Amygdala (tissue), 56 donors: ENCODE measurements around the gene ADAD2.
A peak's percentile ranks its signal among the peaks of the same experiment; 100 is the strongest.

Experiments
- DNase-seq, 56 donors: peaks; one replicate each; lab custom pipeline; 2025; lab: John Stamatoyannopoulos, UW

ADAD2 gene

DNA sequence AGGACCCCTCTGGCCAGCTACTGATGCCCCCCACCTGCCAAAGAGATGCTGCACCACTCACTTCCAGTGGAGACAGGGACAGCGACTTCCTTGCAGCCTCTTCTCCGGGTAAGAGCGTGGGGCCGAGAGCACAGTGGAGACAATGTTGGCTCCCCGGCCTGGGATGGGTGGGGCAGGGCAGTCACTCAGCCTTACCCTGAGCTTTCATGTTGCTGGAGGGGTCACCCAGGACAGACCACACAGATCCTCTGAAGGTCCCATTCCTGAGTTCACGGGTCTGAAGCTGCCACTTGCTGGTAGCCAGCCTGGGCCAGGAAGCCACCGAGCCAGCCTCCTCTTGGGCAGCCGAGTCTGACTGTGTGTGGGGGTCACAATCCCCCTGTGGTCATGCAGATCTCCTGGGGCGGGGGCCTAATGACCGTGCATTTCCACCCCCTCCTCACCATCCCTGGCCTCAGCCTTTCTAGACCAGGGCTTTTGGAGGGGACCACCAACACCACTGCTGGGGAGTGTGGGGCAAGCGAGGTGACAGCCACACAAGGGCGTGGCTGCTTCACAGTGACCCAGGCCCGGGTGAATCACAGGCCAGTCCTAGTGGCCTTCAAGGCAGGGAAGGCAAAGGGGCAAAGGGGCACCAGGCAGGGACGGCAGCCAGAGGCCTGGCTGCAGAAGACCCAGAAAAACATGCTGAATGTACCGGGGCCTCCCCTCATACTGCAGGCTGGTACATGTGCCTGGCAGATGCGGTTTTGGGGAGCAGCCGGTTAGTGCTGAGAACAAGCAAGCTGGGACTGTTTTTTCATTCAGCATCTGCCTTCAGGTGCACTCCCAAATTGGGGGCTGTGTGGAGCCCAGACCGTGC is 14.5 kb upstream of the ADAD2 start:
- peak in 1 of 56 donors; percentile 41 for DNase-seq

DNA sequence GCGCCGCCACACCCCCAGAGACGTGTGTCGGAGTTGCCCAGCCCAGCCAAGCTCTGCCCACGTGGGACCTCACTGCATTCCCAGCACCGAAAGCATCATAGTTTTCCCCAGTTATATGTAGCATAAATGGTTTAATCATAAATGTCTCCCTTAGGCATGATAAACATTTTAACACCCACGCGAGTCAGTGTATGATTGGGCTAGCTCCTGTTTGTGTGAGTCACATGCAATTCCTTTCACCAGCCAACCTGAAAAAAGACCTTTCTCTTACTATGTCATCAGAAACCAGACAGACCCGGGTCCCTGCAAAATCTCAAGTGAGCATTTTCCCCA is 13.2 kb upstream of the ADAD2 start:
- DNase-seq: peak in 7 of 56 donors; percentile 17 to 55 (median 26)

DNA sequence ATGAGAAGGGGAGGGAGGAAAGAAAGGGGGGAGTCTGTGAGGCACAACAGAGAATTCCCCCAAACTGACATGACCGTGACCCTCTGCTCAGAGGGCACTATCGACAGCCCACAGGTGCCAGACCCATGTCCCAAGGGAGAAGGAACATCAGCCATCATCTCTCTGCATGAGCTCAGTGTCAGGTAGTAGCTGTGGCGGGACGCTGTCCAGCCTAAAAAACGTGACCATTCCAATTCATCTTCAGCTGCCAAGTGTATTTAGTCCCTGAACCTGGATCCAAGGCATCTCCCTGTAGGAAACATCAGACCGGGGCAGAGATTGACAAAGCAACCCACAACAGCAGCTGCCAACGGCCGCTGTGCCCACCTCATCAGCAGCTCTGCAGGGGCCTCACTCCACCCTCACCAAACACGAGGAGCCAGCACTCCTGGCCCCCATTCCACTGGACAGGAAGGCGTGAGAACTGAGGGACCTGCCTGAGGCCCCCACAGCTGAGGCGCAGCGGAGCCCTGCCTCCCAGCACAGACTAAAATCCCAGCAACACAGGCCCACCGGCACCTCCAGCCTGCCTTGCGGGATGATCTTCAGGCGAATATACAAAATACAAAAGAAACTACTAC is 12.7 kb upstream of the ADAD2 start:
- DNase-seq: no peak

DNA sequence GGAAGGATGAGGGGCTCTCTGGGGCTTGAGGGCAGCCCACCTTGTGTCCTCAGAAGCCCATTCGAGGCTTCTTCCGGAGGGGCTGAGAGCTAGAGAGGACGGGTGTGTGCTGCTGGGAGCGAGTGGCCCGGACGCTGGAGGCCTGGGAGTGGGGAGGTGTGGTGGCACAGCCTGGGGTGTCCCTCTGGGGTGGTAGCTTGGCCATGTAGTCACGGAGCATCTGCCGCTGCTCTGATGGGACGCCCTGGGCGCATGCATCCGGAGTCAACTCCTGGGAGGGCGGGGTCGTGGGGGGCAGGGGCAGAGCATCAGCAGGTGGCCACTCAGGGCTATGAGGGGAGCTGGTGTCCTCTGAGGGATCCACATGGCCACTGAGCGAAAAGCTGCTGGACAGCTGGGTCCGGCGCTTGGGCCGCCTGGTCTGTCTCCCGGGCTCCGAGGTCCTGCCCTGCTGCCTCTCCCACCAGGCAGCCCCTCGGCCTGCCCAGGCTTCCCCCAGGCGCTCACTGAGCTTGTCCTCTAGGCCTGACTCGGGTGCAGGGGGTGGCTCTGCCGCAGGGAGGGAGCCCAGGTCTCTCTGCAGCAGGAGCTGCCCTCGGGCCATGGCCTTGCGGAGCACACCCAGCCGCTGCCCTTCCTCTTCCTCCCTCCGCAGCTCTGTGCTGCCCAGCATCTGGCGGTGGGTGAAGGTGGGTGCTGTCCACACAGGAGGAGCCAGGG is 11.9 kb upstream of the ADAD2 start:
- DNase-seq: no peak

DNA sequence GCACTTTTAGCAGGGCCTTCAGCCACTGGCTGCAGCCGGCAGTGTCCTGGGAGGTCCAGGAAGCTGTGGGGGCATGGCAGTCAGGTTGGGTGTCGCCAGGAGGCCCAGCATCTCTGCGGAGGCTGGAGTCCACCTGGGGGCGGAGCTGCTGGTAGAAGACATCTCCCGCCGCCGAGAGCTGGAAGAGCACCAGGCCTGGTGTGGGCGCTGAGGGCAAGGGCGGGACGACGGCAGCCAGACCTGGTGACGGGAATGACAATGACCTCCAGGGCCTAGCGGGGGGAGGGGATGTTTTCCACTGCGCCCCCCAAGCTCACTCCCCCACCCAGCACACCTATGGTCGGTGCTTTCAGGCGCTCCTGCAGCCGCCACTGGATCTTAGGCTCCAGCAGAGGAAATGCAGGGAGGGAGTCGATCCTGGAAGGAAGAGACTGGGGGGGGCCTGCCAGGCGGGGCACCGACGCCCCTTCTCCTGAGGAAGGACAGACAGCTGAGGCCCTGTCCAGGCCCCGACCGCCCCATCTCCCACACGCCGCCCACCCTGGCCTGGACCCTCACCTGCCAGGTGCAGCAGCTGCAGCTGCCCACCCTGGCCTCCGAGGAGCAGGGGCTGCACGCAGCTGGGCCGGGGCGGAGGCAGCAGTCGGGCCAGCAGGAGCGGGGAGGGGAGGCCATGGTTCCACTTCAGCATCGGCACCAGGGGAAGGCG is 11.2 kb upstream of the ADAD2 start:
- no peak for DNase-seq

DNA sequence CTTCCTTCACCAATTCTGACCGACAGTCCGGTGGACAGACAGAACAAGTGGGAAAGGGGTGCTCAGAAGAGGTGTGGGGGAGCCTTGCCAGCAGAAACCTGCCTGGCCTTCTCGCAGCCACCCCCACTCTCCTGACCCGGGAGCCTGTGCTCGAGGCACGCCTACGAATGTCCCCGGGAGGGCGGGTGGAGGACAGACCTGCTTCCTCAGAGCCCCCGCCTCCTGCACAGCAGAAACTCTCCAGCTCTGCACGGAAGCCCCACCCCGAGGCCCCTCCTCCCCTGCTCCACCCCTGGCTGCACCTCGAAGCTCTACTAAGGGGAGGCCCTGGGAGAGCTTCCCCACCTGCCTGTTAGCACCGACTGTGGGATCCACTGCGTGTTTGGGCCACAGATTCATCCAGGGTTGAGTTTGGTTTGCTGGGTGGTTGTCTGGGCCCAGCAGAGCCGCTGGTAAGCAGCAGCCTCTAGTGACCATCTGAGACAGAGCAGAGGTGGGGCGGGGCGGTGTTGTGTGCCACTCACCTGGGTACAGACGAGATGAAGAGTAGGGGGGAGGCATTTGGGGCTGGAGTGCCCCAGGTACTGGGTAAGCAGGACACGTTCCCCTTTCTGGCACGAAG is 10.3 kb upstream of the ADAD2 start:
- no peak for DNase-seq

DNA sequence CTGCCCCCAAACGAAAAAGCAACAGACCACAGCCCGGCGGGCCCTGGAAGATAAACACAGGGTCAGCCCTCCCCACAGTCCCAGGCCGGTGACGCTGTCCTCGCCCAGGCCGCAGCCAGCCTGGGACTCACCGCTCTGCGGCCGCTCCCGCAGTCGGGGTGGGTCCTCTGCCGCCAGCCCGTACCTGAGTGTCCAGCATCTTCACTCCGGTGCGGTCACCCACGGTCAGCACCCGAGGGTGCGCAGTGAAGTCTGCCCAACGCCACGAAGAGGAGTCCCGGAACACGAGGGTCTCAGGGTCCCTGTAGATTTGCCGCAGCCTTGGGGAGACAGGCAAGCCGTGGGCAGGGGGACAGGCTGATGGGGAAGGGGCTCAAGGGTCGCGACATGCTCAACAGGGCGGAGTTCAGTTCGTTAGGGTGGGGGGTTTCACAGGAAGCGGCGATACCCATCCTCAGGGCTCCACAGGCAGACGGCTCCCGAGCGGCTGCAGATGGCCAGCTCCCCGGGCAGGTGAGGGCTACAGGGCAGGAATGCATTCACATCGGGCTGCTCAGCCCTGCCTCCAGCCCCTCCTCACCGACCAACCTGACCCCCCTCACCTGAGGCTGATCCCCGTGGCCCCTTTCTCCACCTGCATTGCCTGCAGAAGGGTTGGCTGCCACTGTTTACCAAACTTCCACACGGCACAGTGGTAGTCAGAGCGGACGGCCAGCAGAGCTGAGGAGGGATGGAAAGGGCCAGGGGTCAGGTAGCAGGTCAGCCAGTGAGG is 9.6 kb upstream of the ADAD2 start:
- no peak for DNase-seq

DNA sequence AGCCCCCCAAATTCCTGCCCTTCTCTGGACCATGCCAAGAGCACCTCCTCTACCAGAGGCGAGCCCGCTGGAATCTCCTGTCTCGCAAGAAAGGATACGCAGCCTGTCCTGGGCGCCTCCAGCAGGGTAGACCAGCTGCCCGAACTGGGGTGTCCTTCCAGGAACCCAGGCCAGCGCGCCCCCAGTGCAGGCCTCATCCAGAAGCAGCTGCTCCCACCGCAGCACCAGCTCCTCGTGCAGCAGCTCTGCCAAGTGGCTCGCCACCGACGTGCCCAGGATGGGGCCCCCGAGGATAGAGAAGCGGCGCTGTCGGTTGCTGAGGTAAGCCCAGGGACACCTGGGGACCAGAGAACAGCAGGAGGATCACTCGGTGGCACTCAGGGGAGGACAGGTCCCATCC is 8.9 kb upstream of the ADAD2 start:
- no peak for DNase-seq

DNA sequence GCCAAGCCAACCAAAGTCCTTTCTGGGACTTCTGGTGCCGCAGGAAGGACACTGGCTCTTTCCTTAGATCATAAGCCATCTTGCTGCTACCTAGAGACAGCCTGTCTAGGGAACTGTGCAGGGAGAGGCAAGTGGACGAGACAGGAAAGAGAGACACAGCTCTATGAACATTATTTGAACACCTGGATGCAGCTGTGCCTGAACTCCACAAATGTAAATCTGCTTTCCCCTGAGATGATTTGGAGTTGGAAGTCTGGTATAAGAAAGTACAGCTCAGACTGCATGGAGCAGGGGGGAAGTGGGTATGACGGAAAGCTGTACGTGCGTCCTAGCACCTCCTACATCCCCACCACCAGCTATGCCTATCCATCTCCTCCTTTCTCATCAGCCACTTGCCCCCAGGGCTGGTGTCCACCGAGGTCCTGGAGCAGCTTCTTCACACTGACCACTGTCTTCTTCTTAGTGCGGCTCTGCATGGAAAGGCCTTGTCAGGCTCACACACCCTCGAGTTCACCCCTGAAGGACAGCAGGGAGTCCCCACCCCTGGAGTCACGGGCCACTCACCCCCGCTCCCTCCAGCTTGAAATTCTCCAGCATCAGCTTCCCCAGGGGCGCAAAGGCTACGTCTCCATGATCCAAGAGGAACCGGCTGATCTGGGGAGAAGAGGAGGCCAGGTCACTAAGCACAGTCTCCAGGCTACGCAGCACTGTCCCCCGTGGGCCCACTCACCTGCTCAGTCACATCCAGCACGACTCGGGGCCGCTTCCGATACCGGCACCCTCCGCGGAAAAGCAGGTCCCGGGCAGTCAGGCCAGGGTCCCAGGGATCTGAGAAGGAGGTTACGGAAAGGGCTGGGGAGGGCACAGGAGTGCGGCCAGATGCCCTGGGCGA is 8.0 kb upstream of the ADAD2 start:
- no peak for DNase-seq

DNA sequence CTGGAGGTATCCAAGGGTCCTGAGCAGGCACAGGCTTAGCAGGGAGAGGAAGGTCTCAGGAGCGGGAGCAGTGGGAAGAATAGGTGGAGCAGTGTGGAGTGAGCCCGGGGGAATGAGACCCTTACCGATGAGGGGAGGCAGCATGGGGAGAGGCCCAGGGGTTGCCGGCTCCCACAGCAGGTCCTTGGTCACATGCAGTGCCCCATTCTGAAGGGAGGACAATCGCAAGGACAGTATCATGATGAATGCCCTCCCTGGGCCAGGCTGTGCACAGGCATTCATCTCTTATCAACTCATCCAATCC is 7.4 kb upstream of the ADAD2 start:
- DNase-seq: no peak

DNA sequence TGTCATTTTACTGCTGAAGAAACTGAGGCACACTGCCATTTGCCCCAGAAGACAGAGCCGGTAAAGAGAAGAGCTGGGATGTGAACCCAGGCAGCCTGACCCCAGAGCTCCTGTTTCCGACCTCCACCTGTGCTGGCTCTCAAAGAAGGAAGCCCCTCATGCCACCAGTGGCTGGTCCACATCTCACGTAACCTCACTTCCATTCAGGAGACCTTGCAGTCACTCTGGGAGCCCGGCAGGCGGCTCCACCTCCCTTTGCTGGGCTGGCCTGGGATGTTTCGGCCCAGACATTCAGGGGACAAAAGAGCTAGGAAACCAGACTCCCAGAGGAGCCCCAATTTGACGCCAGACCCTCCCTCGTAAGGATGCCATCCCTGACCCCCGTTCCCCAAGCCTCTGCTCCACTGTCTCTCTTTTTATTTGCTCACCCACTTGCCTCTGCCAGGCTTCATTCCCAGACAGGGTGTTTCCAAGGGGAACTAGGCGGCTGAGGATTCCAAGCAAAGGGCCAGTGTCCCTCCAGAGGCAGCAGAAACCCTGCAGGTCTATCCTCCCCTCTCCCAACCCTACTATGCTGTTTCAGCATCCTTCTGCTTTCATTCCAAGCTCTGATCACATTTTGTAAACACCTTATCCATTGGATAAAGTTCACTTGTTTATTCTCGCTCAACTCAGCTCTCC is 6.9 kb upstream of the ADAD2 start:
- peak in 1 of 56 donors; percentile 17 for DNase-seq

DNA sequence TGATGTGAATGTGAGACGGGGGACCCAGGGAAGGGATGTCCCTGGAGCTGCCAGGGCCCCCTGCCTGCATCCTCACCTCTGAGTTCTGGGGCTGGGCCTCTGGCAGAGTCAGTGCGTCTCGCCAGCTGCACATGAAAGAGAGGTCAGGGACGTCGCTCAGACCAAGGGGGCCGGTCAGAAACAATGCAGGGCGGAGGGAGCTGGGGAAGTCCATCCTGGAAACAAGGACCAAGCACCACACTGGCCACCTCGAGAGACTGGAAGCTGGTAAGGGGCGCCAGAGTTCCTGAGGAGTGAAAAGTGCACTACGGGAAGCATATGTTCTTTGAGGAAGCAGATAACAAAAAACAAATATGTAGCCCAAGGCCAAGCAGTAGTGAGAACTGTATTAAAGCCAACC is 6.2 kb upstream of the ADAD2 start:
- no peak for DNase-seq

DNA sequence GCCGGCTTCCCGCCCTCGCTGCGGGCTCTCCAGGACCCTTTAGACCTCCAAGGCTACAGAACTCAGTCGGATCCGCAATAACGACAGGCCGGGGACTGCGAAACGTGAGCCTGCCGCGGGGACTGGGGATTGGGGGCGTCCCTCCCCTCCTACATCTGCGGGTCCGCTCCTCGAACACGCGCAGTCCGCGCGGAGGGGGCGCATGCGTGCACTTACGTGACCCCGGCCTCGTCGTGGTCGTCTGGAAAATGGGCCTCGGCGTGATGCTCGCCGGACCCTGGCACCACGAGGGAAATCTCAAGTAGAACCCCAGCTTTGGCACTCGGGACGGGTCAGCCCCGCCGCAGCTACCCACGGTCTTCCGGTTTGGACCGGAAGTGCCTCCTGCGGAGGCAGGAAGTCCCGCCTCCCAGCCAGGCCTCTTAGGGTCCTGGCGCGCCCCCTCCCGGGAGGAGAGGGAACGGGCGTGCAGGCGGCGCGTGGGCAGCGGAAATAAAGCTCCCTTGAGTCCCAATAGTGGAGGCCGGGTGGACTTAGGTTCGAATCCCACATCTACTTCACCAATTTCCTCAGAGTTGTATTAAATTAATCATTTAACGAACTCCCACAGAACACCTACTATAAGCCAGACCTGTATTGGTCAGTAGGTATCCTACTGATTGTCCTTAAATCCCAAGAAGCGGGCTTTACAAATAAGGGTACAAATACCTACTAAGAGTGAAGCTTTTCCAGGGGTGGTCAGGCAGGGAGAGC is 4.1 kb upstream of the ADAD2 start, which contains the start of gene TAF1C:
TAF1C (minus strand) TSS at position 373 of the 753 bp plus-strand sequence. CDS start 2,069 bp downstream, outside the sequence.
- peak; percentile 38 to 95 (median 81) for DNase-seq

DNA sequence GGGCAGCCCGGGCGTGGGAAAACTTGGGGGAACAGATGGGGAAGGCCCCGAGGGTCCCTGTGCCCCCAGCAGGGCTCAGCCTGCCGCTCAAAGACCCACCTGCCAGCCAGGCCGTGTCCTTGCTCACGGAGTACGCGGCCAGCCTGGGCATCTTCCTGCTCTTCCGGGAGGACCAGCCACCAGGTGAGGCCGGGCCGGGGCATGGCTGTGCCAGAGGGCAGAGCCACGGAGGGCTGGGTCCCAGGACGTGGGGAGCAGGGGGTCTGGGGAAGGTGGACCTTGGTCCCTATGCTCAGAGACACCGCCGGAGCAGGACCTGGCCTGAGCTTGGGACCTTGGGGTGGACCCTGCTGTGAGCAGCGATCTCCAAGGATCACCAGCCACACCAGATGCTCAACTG is 509 bp downstream of the ADAD2 start:
- DNase-seq: no peak

DNA sequence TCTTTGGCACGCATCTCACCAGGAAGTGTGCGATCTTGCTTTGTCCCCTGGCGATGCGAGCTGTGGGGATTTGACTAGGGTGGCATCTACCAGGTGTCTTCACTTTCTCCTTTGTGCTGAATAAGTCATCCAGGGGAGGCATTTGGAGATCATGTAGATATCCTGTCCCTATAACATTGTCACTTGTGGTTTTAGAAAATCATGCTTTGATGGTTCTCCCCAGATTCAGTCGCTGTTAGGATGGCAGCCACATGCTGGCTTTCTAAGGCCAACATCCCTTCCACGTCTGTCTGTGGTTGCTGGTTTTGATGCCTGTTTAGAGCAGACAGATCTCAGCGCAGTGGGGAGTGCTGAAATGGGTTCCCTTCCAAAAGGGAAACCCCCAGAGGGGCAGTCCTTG is 2.5 kb downstream of the ADAD2 start:
- DNase-seq: no peak

DNA sequence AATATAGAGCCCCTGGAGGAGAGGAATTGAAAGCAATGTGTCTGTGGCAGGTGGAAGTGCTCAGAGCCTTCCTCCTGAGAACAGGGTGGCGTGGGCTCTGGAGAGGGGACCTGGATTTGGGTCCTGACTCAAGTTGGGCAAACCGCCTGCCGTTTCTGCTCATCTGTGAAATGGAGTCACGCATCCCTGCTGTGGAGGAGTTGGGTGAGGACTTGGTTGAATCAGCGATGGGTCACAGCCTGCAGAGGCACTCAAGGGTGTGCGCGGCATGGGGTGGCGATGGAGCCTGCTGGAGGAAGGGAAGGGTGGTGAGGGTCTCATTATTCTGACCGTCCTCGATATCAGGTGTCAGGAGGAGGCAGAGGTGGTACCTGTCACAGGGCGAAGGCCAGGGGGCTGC is 3.1 kb downstream of the ADAD2 start:
- DNase-seq: no peak

DNA sequence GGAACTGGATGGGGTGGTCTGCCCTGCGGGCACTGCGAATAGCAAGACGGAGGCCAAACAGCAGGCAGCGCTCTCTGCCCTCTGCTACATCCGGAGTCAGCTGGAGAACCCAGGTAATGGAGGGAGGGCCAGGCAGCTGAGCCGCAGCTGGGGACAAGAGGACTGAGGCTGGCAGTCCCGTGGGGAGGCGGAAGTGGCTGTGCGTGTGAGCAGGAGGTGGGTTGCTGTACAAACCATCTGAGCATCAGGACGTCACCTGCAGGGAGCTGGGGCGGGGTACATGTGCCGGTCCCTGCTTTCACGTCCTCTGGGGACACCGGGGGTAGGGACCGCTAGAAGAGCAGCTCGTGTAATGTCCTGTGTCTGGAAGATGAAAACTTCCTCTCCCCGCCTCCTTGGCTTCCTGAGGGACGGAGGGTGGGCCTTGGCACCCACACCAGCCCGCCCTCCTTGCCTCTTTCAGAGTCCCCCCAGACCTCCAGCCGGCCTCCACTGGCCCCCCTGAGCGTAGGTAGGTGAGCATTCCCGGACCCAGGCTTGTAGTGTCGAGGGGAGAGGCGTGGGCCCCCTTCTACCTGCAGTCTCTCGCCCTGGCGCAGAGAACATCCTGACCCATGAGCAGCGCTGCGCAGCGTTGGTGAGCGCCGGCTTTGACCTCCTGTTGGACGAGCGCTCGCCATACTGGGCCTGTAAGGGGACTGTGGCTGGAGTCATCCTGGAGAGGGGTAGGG is 3.7 kb downstream of the ADAD2 start:
- no peak for DNase-seq
